GM18505 (cell line): ENCODE measurements around the gene SLC16A6.
A peak's percentile ranks its signal among the peaks of the same experiment; 100 is the strongest.
"Not testable (repeated sequence)": the region's sequence is repeated elsewhere in the genome, so short reads cannot be mapped to it uniquely, and the experiment has no call there.

Experiments used
- ATAC-seq: cut with Tn5 transposase; IDR thresholded peaks from one replicate; pipeline ENCODE4 v1.9.1; 2021; ENCODE audit not compliant: unreplicated experiment
- POLR2A ChIP-seq: IDR thresholded peaks from 4 replicates; pipeline ENCODE4 v1.6.1; 2011; ENCODE audit warnings: borderline replicate concordance; ENCODE audit not compliant: insufficient read depth, insufficient read length; ENCODE audit errors: extremely low read depth

SLC16A6 gene

GRCh38 chr17:68257934-68258333 is 33.0 kb downstream of the SLC16A6 start:
- ATAC-seq = no peak
- TF ChIP-seq POLR2A = no peak

DNA sequence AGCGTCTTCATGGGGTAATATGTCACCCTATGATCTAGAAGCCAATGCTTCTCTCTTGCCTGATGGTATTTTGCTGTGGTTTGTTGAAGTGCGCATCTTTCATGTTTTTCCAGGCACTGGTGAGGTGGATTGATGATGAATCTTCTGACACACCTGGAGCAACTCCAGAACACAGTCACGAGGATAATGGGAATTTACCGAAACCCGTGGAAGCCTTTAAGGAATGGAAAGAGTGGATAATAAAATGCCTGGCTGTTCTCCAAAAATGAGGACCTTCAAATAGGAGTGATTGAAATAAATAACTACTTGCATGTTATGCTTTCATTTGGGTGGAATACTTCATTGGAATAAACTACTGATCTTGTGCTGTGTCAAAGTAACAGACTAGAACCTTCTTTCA is 34.2 kb downstream of the SLC16A6 start:
- not testable (repeated sequence) for ATAC-seq

DNA sequence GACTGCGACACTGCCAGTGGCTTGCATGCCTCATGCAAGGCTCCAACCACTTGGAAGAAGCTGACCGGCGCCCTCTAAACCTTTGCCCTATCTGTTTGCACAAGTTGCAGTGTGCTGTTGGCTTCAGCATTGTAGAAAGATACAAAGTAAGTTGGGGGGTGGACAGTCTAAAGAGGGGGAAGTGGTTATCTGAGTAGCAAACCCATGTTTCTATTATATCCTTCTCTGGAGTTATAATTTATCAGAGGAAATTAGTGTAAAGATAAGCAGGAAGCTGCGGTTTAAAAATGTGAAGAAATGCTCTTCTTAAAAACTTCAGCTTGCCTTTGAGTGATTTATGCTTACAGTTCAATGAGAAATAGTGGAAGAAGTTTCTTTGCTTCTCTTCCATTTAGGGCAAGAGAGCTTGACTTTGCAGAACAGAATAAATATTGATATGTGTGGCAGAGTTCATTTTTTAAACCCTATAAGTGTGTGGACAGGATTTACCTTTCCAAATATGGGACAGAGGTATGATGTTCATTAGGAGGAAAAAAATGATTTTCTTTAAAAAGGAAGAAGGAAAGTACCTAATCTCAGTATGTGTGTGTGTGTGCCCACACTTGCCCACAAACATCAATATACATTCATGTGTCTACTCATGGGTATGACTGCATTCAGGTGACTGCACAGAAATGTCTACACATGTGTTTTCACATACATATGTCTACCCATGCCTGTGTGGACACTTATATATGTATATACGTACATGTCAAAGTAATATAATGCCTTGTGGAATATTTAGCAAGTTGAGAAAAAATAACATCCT is 35.0 kb downstream of the SLC16A6 start:
- no peak for TF ChIP-seq POLR2A
- no peak for ATAC-seq

DNA sequence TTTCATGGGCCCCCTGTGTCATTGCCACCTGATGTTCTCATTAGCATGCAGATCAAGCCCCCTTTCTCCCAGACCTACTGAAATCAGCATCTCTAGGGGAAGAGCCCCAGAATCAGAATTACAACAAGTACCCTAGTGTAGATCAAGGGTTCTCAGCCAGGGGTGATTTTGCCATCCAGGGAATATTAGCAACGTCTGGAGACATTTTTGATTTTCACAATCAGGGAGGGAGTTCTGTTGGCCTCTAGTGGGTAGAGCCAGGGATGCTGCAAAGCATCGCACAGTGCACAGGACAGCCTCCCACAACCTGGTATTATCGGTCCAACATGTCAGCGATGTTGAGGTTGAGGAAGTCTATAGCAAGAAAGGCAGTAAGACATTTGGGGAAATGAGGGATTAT is 35.8 kb downstream of the SLC16A6 start:
- ATAC-seq = no peak

DNA sequence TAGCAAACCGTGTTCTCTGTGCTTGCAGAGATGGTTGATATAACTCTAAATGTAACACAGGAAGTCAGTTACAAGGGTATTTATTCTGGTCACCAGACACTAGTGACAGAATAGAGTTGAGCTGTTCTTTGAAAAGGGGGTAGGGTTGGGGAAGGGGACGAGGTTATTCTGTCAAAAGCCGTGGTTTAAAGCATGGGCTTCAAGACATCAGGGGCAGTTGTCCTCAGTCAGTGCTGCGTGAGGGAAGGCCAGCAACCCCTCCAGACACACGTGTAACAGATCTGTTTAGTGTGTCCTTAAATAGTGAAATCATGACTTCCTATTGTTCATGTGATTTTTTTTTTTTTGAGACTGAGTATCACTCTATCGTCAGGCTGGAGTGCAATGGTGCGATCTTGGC is 37.5 kb downstream of the SLC16A6 start:
- ATAC-seq = not testable (repeated sequence)

More for the DNA sequence above, 35.8 kb downstream of the SLC16A6 start:
- TF ChIP-seq POLR2A = no peak

DNA sequence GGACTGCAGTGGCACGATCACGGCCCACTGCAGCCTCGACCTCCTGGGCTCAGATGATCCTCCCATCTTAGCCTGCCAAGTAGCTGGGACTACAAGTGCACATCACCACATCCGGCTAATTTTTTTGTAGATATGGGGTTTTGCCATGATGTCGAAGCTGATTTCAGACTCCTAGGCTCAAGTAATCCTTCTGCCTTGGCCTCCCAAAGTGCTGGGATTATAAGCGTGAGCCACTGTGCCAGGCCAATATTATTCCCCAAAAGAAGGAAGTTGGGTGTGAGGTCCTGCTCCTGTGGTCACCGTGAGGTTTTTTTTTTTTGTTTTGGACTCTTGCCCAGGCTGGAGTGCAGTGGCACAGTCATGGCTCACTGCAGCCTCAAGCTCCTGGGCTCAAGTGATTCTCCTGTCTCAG is 41.6 kb downstream of the SLC16A6 start:
- ATAC-seq = no peak
- TF ChIP-seq POLR2A = no peak

DNA sequence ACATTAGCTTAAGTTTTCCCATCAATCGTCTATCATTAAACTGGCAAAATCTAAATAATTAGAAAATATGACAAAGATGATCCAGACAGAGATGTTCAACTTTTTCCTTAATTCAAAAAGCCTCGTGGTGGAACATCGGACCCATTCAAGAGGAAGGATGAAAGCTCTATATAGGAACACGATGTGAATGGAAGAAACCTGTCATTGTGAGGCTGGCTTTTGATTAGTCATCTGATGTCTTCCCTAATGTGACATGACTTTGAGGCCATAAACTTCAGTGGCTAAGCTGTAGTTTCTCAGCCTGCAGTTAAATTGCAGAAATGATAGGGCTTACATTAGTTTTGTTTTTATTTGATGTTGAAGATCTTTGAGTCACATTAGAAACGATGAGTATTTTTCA is 42.0 kb downstream of the SLC16A6 start:
- TF ChIP-seq POLR2A = no peak
- no peak for ATAC-seq

GRCh38 chr17:68248199-68248825 is 42.6 kb downstream of the SLC16A6 start:
- ATAC-seq = peak; percentile 27
- TF ChIP-seq POLR2A = no peak

DNA sequence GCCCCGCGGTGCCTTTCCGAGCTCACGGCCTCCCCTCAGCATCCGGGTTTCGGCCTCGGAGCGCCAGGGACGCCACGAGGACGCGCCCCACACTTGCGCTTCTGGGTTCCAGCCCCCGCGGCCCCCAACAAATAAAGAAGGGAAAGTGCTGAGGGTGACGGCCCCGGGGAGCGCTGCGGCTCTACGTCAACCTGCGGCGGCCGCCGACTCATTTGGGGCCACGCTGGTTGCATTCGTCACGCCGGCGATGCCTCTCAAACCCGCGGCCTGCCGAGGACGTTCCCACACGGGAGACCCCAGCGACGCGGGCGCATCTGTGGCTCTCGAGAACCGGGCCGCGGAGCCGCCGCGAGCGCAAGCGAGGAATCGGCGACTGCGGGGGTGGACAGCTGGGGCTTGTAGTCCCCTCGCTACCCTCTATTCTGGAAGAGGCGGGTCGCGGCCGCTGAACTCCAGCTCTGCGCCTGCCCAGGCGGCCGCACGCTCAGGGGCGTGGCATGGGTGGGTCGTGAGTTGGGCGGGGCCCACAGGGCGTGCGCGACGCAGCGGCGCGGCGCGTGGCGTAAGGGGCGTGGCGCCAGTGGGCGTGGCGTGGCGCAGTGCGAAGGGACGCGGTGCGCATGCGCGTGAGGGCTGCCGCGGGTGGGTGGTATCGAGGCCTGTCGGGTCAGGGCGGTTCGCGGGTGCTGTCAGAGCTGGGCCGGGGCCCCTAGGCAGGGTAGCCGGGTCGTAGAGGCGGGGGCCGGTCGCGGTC is 43.3 kb downstream of the SLC16A6 start, which contains the start of gene AMZ2:
TSS of gene AMZ2 (plus strand) at position 599 of the 754 bp plus-strand sequence. CDS start 2,145 bp downstream, outside the sequence.
- ATAC-seq = peak; percentile 87
- peak; percentile 94 for TF ChIP-seq POLR2A

- TF ChIP-seq POLR2A = no peak
- no peak for ATAC-seq
These were observed 44.5 kb downstream of the SLC16A6 start for GRCh38 chr17:68246271-68247028.

GRCh38 chr17:68239632-68240366 is 51.1 kb downstream of the SLC16A6 start:
- no peak for ATAC-seq
- TF ChIP-seq POLR2A = no peak

- ATAC-seq = no peak
- no peak for TF ChIP-seq POLR2A
These were observed 52.1 kb downstream of the SLC16A6 start for GRCh38 chr17:68238871-68239253.
